WTC11 (cell line): Measurements from ENCODE around the gene TMEM92.

Experiments used
- EMX1 ChIP-seq: fragments of 250-450 bp; sonication (Bioruptor Pico); IDR thresholded peaks from 2 replicates; pipeline ENCODE4 v1.8.0; 2021; ENCODE audit warnings: mild to moderate bottlenecking
- MYBL2 ChIP-seq: sonication (generic); formaldehyde crosslinking; IDR thresholded peaks from 2 replicates; pipeline ENCODE4 v1.8.1; 2023; ENCODE audit warnings: mild to moderate bottlenecking, moderate library complexity, missing genetic modification reagents
- TCF7 ChIP-seq: sonication (generic); formaldehyde crosslinking; IDR thresholded peaks from 2 replicates; pipeline ENCODE4 v1.8.0; 2022; ENCODE audit warnings: mild to moderate bottlenecking, low read depth, missing genetic modification reagents, moderate library complexity
- TP53 ChIP-seq: sonication (generic); formaldehyde crosslinking; IDR thresholded peaks from 2 replicates; pipeline ENCODE4 v1.8.1; 2023; ENCODE audit warnings: mild to moderate bottlenecking, missing genetic modification reagents
- ZNF121 ChIP-seq: sonication (generic); formaldehyde crosslinking; IDR thresholded peaks from 2 replicates; pipeline ENCODE4 v1.8.0; 2023; ENCODE audit warnings: missing genetic modification reagents
- TF ChIP-seq, protein P1 (sequence below): fragments of 200-600 bp; IDR thresholded peaks from 2 replicates; pipeline ENCODE4 v1.8.0; 2022; ENCODE audit warnings: antibody characterized with exemption
- TF ChIP-seq, protein P2 (sequence below): sonication (generic); formaldehyde crosslinking; IDR thresholded peaks from 2 replicates; pipeline ENCODE4 v1.8.1; 2023; ENCODE audit warnings: mild to moderate bottlenecking, missing genetic modification reagents, moderate library complexity
- TF ChIP-seq, protein P3 (sequence below): sonication (generic); formaldehyde crosslinking; IDR thresholded peaks from 2 replicates; pipeline ENCODE4 v1.8.1; 2023; ENCODE audit warnings: mild to moderate bottlenecking, missing genetic modification reagents, borderline replicate concordance
- TF ChIP-seq, protein P4 (sequence below): sonication (generic); formaldehyde crosslinking; IDR thresholded peaks from 2 replicates; pipeline ENCODE4 v1.8.1; 2023; ENCODE audit warnings: mild to moderate bottlenecking, missing genetic modification reagents
- TF ChIP-seq, protein P5 (sequence below): sonication (generic); formaldehyde crosslinking; IDR thresholded peaks from 2 replicates; pipeline ENCODE4 v1.8.0; 2022; ENCODE audit warnings: mild to moderate bottlenecking, missing genetic modification reagents
- TF ChIP-seq, protein P6 (sequence below): sonication (generic); formaldehyde crosslinking; IDR thresholded peaks from 2 replicates; pipeline ENCODE4 v1.8.0; 2023; ENCODE audit warnings: missing genetic modification reagents

DNA sequence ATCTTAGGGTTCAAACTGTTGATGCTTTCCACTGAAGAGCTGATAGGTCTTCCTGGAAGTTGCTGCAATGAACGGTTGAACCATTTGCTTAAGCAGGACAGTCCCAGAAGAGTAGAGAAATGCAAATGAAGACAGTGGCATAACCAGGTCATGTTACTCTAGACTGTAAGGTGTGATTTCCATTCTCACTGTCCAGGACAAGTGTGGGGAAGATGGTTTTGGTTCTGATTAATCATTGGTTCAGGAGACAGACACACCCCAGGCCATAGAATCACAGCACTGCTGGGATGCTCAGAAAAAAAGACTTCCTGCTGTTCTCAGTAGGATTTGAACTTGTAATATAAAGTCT lies 36.8 kb downstream of the TMEM92 start:
- TF ChIP-seq, protein P1, sequence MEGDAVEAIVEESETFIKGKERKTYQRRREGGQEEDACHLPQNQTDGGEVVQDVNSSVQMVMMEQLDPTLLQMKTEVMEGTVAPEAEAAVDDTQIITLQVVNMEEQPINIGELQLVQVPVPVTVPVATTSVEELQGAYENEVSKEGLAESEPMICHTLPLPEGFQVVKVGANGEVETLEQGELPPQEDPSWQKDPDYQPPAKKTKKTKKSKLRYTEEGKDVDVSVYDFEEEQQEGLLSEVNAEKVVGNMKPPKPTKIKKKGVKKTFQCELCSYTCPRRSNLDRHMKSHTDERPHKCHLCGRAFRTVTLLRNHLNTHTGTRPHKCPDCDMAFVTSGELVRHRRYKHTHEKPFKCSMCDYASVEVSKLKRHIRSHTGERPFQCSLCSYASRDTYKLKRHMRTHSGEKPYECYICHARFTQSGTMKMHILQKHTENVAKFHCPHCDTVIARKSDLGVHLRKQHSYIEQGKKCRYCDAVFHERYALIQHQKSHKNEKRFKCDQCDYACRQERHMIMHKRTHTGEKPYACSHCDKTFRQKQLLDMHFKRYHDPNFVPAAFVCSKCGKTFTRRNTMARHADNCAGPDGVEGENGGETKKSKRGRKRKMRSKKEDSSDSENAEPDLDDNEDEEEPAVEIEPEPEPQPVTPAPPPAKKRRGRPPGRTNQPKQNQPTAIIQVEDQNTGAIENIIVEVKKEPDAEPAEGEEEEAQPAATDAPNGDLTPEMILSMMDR, result no peak
- TF ChIP-seq, protein P2, sequence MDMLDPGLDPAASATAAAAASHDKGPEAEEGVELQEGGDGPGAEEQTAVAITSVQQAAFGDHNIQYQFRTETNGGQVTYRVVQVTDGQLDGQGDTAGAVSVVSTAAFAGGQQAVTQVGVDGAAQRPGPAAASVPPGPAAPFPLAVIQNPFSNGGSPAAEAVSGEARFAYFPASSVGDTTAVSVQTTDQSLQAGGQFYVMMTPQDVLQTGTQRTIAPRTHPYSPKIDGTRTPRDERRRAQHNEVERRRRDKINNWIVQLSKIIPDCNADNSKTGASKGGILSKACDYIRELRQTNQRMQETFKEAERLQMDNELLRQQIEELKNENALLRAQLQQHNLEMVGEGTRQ, result no peak
- TF ChIP-seq TP53 (no peak), ZNF121 (no peak), EMX1 (CRISPR knock-in tag) (no peak), TCF7 (no peak), MYBL2 (CRISPR knock-in tag) (no peak)
- TF ChIP-seq, protein P3, sequence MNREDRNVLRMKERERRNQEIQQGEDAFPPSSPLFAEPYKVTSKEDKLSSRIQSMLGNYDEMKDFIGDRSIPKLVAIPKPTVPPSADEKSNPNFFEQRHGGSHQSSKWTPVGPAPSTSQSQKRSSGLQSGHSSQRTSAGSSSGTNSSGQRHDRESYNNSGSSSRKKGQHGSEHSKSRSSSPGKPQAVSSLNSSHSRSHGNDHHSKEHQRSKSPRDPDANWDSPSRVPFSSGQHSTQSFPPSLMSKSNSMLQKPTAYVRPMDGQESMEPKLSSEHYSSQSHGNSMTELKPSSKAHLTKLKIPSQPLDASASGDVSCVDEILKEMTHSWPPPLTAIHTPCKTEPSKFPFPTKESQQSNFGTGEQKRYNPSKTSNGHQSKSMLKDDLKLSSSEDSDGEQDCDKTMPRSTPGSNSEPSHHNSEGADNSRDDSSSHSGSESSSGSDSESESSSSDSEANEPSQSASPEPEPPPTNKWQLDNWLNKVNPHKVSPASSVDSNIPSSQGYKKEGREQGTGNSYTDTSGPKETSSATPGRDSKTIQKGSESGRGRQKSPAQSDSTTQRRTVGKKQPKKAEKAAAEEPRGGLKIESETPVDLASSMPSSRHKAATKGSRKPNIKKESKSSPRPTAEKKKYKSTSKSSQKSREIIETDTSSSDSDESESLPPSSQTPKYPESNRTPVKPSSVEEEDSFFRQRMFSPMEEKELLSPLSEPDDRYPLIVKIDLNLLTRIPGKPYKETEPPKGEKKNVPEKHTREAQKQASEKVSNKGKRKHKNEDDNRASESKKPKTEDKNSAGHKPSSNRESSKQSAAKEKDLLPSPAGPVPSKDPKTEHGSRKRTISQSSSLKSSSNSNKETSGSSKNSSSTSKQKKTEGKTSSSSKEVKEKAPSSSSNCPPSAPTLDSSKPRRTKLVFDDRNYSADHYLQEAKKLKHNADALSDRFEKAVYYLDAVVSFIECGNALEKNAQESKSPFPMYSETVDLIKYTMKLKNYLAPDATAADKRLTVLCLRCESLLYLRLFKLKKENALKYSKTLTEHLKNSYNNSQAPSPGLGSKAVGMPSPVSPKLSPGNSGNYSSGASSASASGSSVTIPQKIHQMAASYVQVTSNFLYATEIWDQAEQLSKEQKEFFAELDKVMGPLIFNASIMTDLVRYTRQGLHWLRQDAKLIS (CRISPR knock-in tag), result no peak
- TF ChIP-seq, protein P4, sequence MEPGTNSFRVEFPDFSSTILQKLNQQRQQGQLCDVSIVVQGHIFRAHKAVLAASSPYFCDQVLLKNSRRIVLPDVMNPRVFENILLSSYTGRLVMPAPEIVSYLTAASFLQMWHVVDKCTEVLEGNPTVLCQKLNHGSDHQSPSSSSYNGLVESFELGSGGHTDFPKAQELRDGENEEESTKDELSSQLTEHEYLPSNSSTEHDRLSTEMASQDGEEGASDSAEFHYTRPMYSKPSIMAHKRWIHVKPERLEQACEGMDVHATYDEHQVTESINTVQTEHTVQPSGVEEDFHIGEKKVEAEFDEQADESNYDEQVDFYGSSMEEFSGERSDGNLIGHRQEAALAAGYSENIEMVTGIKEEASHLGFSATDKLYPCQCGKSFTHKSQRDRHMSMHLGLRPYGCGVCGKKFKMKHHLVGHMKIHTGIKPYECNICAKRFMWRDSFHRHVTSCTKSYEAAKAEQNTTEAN (CRISPR knock-in tag), result no peak
- TF ChIP-seq, protein P5, sequence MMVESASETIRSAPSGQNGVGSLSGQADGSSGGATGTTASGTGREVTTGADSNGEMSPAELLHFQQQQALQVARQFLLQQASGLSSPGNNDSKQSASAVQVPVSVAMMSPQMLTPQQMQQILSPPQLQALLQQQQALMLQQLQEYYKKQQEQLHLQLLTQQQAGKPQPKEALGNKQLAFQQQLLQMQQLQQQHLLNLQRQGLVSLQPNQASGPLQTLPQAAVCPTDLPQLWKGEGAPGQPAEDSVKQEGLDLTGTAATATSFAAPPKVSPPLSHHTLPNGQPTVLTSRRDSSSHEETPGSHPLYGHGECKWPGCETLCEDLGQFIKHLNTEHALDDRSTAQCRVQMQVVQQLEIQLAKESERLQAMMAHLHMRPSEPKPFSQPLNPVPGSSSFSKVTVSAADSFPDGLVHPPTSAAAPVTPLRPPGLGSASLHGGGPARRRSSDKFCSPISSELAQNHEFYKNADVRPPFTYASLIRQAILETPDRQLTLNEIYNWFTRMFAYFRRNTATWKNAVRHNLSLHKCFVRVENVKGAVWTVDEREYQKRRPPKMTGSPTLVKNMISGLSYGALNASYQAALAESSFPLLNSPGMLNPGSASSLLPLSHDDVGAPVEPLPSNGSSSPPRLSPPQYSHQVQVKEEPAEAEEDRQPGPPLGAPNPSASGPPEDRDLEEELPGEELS, result no peak
- TF ChIP-seq, protein P6, sequence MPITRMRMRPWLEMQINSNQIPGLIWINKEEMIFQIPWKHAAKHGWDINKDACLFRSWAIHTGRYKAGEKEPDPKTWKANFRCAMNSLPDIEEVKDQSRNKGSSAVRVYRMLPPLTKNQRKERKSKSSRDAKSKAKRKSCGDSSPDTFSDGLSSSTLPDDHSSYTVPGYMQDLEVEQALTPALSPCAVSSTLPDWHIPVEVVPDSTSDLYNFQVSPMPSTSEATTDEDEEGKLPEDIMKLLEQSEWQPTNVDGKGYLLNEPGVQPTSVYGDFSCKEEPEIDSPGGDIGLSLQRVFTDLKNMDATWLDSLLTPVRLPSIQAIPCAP (CRISPR knock-in tag), result no peak
